OCI-M2 (cell line): Measurements from ENCODE around the gene MGAT4D.
"Not testable (repeated sequence)": the region's sequence is repeated elsewhere in the genome, so short reads cannot be mapped to it uniquely, and the experiment has no call there.

Source experiments
- DNase-seq: peaks from one replicate; lab custom pipeline; 2025; ENCODE audit not compliant: unreplicated experiment; lab: John Stamatoyannopoulos, UW

MGAT4D gene

DNA sequence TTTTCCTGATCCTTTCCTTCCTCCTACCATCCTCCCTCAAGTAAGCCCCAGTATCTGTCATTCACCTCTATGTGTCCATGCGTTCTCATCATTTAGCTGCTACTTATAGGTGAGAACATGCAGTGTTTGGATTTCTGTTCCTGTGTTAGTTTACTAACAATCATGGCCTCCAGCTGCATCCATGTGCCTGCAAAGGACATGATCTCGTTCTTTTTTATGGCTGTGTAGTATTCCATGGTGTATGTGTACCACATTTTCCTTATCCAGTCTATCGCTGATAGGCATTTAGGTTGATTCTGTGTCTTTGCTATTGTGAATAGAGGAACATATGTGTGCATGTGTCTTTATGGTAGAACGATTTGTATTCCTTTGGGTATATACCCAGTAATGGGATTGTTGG, 53.7 kb downstream of the MGAT4D start:
- not testable (repeated sequence) for DNase-seq

DNA sequence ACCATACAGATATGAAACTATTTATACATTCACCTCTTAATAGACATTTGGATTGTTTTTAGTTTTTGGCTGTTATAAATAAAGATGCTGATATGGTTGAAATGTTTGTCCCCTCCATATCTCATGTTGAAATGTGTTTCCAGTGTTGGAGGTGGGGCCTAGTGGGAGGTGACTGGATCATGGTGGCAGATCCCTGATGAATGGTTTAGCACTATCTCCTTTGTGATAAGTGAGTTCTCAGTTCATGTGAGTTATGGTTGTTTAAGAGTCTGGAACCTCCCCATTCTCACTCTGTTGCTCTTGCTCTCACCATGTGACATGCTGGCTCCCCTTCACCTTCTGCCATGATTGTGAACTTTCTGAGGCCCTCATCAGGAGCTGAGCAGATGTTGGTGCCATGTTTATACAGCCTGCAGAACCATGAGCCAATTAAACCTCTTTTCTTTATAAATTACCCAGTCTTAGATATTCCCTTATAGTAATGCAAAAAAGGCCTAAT, 58.4 kb downstream of the MGAT4D start:
- no peak for DNase-seq

DNA sequence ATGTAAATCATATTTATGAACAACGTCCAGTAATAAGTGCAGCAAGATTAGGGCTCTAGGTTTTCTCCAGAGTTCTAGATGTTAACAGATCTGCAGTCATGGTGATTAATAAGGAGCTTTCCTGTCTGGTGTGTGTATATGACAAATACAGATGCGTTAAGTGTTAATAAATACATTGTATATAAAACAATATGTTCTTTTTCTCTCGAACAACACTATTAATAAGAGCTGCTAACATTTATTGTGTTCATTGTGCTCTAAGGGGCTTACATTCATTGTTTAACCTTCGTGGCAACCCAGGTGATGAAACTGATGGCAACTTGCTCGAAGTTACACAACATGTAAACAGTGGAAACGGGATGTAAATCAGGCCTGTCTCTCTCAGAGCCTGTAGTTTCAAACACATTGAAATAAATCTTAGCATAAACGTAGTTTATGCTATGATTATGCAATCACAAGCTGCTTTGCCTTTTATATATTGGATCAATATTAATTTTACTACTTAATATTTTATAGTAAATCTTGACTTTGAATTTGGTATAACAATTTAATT, 70.1 kb downstream of the MGAT4D start:
- DNase-seq: no peak

DNA sequence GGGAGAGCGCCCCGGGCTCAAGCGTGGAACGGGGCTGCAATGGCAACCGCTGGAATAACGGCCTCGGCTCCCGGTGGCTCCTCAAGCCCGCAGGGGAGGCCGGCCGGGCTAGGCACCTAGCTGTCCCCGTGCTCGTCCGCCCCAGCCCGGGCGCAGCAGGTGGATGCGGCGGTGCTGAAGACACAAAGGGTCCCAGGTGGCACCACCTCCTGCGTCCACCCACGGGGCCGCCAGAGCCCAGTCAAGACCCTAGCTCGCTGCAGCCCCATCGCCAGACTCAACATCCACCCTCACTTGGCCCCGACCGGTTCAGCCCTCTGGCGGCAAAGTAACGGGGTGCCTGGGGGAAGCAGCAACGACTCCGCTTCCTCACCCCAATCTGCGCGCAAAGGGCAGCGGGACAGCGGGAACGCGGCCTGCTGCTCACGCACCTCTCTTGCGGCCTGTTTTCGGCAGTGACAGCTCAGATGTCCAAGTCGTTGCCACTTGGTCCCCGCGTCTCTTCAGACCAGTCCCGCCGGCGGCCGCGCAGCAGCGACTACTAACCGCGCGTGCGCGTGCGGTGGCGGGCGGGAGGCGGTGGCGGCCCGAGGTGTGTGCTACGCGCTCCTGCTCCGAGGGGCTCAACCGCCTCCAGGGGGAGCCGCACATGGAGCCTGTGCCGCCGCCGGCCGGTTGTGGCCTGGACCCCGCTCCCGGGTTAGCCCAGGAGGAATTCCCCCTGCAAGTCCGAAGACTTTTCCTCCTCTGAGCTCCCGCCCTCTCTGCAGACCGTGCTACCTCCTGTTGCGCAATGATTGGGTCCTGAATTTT, 70.8 kb downstream of the MGAT4D start, which contains the start of gene CLGN:
Gene CLGN (minus strand): TSS at position 543 of the 813 bp plus-strand sequence. CDS start 14,570 bp downstream, outside the sequence.
- DNase-seq: peak; percentile 36

DNA sequence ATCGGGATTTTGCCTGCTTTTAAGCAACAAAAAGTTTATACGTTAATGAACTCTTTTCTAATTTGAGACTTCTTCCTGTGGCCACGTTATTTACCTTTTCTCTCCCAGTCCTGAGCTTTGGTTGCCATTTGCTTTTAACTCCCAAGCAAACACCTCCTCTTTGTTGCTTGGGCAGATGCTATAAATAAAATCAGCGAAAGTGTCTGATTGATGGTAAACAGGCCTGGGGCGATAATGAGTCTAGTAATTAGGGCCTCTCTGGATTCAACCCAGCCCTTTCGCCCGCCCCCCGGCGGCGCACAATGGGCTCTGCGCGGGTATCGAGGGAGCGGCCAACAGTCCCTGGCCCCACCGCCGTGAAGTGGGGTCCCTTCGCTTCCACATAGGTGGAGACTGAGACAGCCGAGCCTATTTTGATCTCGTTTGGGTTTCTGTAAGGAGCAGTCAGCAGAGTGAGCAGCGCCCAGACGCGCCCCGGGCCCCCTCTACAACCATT, 71.4 kb downstream of the MGAT4D start:
- DNase-seq: no peak

DNA sequence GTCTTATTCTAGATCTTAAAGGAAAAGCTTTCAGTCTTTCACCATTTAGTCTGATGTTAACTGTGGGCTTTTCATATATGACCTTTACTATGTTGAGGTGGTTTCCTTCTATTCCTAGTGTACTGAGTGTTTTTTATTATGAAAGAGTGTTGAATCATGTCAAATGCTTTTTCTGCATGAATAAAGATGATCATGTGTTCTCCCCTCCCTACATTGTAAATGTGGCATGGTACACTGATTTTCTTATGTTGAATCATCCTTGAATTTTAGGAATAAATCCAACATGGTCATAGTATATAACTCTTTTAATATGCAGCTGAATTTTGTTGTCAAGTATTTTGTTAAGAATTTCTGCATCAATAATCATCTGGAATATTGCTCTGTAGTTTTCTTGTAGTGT, 75.0 kb downstream of the MGAT4D start:
- no peak for DNase-seq

DNA sequence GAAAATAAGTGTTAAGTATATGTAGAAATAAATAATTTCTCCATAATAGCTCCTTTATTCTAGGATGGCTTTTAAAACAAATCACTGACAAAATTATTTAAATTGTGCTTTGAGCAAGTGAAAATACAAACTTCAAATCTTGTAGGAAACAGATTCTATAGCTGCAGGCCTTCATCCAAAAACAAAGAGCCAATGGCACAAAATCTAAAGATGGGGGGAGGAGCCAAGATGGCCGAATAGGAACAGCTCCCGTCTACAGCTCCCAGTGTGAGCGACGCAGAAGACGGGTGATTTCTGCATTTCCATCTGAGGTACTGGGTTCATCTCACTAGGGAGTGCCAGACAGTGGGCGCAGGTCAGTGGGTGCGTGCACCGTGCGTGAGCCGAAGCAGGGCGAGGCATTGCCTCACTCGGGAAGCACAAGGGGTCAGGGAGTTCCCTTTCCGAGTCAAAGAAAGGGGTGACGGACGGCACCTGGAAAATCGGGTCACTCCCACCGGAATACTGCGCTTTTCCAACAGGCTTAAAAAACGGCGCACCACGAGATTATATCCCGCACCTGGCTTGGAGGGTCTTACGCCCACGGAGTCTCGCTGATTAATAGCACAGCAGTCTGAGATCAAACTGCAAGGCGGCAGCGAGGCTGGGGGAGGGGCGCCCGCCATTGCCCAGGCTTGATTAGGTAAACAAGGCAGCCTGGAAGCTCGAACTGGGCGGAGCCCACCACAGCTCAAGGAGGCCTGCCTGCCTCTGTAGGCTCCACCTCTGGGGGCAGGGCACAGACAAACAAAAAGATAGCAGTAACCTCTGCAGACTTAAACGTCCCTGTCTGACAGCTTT, 84.7 kb downstream of the MGAT4D start:
- DNase-seq: not testable (repeated sequence)

DNA sequence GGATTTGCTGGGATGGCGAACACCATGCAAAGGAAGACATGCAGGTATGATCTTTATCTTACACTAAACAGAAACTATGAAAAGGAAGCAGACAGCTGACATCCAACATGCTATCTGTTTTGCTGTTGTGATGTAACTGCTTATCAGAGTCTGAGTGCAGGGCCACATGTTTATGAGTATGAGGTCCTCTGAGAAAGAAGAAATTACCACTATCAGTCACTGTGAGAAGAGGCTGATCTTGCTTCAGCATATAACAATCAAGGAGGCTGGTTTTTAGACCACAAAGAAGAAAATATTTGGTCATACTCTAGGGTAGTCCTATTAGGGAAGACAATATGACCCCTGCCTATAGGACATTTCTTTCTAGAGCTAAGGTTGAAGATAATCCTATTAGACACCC, 89.1 kb downstream of the MGAT4D start:
- DNase-seq: no peak

DNA sequence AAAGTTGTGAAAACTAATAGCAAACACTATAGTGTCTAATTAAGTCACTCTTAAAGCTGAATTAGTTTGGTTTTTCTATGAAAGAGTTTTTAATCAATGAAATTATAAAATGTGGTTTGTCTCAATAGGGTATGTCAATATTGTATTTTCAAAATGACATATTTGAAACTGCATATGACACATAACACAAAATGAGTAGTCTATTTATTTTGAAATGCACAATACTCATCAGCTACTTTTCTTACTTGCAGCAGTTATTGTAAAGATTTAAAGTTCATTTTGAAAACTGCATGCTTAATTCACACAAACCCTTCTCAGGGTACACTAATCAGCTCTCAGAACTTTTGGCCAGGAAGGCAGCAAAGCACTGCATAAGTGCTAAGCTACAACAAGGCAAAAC, 91.8 kb downstream of the MGAT4D start:
- no peak for DNase-seq

DNA sequence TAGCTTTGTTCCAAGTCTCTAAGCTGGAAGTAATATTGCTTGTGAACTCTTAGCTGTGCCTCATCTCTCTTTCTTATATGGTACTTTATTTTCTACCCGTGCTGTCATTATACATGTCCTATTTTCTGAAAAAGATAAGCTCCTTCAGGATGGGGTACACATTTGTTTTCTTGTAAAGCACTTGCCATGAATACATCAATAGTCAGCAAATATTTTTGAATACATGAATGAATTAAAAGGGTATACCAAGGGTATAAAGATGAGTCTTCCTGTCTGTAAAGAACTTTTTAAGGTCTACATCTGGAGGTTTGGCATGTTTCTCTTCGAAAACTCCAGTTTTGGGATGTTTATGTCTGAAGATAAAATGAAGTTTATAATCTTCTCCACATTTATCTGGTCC, 98.0 kb downstream of the MGAT4D start:
- DNase-seq: no peak

DNA sequence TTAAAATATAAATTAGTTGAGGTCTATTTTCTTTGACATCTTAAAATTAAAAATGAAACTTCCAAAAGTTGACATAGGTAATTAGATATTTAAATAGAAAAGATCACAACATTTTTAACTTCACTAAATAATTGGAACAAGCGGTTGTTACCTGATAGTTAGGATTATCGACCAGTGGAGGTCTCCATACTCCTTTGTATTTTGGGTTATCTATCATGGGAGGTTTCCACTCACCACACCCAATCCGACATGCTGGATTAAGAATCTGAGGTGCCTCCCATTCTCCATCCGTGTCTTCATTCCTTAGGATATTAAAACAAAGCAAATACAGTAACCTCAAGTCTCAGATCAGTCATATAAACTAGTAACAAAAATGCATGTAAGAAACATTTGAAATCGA, 102.4 kb downstream of the MGAT4D start:
- no peak for DNase-seq
